Measurements from ENCODE around the gene ZNF846.

GRCh38 chr19:9720541-9720940 is 48.0 kb downstream of the ZNF846 start:
- TF ChIP-seq CTCF (IDR thresholded peaks at IDR 0.05; ENCODE audit: low read depth, low read length) (no peak), MAX (IDR thresholded peaks at IDR 0.05; ENCODE audit: low read depth, low read length) (no peak)
